GM08714 (cell line): ENCODE results near the gene FAM227B.
"Not testable (repeated sequence)": the region's sequence is repeated elsewhere in the genome, so short reads cannot be mapped to it uniquely, and the experiment has no call there.

Experiments used
- H3K4me3 ChIP-seq: fragments of 200-500 bp; sonication (Bioruptor generic); 2 replicates; pipeline ENCODE4 v1.5.1; 2014; ENCODE audit warnings: mild to moderate bottlenecking, low read length, inconsistent platforms
- ZNF274 ChIP-seq: IDR thresholded peaks from 2 replicates; pipeline ENCODE4 v1.6.1; 2012; ENCODE audit warnings: mild to moderate bottlenecking, low read depth, low read length

Gene FAM227B

DNA sequence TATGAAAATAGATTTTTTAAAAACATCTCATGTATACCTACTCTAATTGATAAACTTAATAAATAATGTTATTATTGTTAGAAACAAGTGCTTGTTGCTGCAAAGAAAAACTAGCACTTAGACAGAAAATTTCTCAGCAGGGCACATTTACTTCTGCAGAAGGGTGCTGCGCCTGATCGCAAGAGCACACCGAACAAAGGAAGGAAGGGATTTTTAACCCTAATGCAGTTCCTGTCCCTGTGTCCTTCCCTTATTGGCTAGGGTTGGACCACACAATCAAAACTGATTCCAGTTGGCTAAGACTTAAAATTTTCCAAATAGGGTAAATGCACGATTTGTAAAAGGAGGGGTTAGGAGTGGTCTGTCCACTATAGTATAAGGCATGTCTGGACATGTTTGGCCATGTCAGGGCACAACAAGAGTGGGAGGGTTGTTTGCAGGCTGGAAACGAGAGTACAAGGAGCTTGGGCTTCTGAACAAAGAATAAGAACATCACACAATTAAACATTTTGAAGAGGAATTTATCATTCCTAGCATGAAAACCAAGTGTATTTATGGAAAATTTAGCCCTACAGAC is 4.9 kb upstream of the FAM227B start:
- no peak overlapping the region for H3K4me3 ChIP-seq
- TF ChIP-seq ZNF274, result no peak

DNA sequence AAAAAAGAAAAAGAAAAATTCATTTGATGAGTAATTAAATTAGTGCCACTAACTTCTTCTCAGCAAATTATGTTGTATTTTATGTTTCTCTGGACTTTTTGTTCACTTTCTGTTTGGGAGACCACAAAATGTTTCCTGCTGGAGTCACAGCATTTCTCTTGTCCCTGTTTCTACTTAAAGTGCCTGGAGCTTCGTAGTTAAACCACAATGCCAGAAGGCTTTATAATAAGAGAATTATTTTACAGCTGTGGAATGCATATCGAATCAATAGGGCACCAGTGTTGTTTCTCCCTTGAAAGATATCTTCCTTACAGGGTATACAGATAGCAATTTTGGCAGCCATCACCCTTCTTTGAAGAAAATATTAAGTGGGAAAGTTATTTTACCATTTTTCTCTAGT is 3.4 kb upstream of the FAM227B start:
- no peak overlapping the region for H3K4me3 ChIP-seq
- no peak for TF ChIP-seq ZNF274

DNA sequence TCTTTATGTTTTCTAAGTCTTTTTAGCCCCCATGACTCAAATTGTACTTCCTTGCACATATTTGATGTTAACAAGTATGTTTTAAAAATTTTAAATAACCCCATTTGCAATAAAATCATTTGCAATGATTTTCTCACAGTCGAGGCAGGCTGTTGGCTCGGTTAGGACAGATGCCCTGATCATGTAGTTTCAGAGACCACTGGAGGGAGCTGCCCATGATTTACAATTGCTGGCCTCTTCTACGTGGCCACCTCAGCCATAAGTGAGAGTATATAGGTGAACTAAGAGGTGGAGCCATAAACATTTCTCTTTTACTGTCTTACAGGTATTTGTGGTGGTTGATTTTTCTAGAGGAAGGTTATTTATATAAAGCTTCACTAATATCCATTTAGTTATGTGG is 1.9 kb upstream of the FAM227B start:
- TF ChIP-seq ZNF274, result no peak
- H3K4me3 ChIP-seq, result no peak overlapping the region

DNA sequence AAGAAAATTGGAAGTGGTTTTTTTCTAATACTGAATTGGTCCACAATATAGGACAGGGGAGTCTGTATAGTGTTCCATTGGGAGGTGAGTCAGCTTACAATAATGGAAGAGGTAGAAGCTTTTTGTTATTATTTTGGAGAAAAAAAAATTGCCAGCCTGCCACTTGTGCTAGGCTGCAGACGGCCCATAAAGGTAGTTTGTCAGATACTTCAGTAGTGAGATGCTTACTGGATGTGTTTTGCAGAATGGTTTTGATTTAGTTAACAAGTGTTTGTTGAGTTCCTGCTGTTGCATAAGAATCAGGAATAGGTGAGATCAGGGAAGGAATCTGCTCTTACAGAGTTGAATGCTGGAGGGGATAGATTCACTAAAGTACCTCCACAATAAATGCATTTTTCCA is 1.3 kb upstream of the FAM227B start:
- TF ChIP-seq ZNF274, result no peak
- H3K4me3 ChIP-seq, result peak overlapping the region; percentile 98; the same call in 1 of the 2 replicates

DNA sequence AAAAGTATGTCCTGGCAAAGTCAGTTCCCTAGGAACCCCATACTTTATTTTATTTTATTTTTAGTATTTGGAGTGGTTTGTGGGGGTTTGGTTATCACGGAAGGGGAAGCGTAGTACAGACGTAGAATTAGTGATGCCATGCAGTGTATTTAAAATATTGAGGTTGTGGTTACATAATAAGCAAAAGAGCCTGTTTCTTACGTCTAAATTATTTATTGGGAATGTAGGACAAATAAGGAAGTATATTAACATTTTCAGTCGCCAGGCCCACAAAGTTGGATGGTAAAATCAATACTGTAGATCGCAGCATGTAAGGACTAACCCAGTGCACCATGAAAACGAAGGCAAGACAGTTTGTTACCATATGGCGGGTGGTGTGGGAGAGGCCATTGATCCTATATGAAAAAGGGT is 788 bp upstream of the FAM227B start:
- TF ChIP-seq ZNF274, result no peak
- H3K4me3 ChIP-seq, result peak overlapping the region; percentile 98

DNA sequence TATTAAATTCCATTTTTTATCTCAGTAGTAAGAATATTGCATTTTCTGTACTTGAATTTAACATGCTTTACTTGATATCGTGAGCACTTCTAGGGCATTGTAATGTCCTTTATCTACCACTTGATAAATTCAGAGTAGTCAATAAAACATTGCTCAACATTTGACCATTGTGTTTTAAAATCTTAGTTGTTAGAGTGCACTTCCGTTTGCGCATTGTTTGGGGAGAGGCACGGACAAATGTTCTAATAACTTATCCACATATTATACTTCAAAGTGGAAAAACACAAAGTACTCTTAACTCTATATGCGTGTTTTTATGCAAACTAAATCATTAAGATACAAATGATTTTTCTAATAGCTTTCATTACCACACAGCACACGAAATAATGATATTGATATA is 419 bp downstream of the FAM227B start:
- peak overlapping the region; percentile 73 for H3K4me3 ChIP-seq
- TF ChIP-seq ZNF274, result no peak

DNA sequence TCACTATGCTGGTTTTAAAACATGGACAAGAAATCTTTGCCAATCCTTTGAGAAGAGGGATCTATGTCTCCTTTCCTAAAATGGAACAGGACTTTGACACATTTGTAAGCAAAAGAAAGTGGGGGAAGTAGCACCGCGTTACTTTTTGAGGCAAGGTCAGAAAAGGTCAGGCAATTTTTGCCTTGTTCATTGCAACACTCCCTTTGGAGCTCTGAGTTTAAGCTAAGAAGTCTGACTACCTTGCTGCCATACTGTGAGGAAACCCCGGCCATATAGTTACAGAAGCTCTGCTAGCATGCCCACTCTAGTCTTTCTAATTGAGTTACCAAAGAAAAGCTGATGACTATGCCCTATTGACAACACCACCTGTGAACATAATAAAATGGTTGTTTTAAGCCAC is 1.4 kb downstream of the FAM227B start:
- H3K4me3 ChIP-seq, result no peak overlapping the region
- TF ChIP-seq ZNF274, result no peak

DNA sequence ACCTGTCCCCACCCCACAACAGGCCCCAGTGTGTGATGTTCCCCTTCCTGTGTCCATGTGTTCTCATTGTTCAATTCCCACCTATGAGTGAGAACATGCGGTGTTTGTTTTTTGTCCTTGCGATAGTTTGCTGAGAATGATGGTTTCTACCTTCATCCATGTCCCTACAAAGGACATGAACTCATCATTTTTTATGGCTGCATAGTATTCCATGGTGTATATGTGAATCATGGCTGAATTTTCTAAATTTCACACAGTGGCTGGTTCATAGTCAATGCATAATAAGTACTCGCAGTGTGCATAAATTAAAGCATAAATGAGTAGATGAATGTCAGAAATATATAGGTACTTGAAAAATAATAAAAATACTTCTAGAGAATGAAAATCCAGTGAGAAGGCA is 8.4 kb downstream of the FAM227B start:
- H3K4me3 ChIP-seq, result not testable (repeated sequence)

DNA sequence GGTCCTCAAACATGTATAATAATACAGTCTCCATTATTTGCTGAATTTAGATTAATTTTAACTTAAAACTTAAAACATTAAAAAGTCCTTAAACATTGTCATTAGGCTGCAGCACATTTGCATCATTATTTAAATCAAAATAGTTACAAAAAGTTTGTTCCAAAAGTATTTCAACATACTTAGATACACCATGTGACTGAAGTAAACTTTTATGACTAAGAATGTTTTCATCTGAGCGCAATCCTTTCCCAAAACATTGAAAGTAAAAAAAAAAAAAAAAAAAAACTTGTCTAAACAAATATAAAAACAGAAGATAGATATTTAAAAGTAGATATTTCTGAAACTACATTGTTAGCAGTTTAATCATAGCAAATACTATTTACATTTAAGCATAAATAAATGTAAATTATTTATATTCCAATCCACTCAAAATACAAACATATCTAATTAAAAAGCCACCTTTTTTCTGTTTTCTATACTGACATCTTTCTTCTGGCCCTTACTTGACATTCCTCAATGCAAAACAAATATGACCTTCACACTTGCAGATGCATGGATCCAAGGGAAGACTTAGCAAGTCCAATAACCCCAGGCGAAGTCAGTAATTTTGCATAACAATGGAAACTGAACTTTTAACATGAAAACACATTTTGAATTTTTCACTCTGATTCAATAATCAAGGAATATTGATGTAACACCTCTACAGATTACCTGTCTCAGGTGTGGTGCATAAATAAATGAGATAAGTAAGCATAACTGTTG is 10.3 kb downstream of the FAM227B start:
- H3K4me3 ChIP-seq, result no peak overlapping the region
- no peak for TF ChIP-seq ZNF274

DNA sequence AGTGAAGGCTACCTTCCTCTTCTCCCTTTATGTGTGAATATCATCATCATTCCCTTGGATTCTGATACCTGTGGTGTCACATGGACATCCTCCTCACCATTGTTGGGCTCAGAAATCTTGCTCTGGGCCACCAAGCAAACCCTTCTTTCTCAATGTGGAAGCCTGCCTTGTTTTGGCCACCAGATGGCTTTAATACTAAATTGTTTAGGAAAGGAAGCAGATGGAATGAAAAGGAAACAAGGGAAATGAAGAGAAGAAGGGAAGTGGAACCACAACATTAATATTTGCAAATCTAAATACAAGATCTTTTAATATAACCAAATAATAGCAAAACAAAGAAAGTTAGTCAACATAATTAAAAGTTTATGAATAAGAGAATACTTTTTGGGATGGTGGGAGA is 14.0 kb downstream of the FAM227B start:
- no peak overlapping the region for H3K4me3 ChIP-seq
- TF ChIP-seq ZNF274, result no peak

DNA sequence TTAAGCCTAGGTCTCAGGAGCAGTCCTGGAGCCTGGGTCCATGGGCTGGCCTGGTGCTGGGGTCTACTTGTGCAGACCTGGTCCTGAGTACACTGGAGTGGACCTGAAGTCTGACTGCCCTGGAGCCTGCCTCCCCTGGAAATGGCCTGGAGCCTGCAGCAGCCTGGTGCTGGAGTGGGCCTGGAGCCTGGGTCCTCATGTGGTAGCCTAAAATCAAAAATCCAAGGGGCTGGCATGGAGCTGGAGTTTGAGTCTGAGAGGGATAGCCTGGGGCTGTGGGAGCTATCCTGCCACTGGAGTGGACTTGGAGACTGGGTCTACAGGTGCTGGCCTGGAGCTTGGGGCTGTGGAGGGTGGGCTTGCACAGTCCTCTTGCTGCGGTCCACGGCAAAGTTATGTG is 15.0 kb downstream of the FAM227B start:
- H3K4me3 ChIP-seq, result no peak overlapping the region
- no peak for TF ChIP-seq ZNF274

DNA sequence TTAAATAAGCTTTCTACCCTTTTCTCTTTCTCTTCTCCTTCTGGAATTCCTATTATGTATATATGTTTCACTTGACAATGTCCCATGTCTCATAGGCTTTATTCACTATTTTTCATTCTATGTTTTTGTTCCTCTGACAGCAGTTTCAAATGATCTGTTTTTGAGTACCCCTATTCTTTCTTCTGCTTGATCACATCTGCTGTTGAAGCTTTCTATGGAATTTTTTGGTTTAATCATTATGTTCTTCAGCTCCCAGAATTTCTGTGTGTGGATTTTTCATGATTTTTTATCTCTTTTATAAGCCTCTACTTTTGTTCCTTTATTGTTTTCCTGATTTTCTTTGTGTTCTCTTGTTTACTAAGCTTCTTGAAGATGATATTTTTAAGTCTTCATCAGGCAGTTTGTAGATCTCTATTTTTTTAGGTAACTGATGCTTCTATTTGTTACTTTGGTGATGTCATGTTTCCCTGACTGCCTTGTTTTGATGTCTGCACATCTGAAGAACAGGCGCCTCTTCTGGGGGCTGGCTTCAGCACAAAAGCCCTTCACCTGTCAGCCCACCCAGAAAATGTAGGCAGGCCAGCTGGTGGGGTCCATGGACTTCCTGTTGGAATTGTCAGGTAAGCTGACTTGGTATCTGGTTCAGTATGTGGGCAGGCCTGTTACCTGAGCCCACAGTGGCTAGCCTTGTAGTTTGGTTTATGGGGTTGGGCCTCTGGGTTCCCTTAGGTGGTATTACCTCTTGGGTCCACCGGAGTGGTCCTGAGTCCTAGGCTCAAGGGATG is 15.8 kb downstream of the FAM227B start:
- TF ChIP-seq ZNF274, result no peak
- no peak overlapping the region for H3K4me3 ChIP-seq

DNA sequence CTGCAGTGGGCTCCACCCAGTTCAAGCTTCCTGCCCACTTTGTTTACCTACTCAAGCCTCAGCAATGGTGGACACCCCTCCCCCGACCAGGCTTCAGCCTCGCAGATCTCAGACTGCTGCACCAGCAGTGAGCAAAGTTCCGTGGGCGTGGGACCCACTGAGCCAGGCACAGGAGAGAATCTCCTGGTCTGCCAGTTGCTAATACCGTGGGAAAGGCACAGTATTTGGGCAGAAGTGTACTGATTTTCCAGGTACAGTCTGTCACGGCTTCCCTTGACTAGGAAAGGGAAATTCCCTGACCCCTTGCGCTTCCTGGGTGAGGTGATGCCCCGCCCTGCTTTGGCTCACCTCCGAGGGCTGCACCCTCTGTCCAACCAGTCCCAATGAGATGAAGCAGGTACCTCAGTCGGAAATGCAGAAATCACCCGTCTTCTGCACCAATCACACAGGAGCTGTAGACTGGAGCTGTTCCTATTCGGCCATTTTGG is 27.7 kb downstream of the FAM227B start:
- H3K4me3 ChIP-seq, result not testable (repeated sequence)

DNA sequence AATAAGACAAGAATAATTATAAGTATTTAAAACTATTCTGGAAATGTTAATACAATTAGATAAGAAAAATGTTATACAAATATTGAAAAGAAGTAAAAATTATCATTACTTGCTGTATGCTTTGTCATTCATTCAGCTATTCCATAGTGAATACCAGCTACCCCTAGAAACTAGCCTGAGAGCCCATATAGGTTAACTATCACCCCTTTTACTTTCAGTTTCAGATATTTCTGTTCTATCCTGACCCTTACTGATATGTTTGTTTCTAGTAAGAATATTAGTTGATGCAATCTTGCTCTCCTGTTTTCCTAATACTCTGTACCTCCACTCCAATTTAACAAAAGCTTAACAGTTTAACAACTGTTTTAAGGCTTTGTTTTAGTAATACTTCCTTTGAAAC is 31.6 kb downstream of the FAM227B start:
- TF ChIP-seq ZNF274, result no peak
- H3K4me3 ChIP-seq, result no peak overlapping the region

DNA sequence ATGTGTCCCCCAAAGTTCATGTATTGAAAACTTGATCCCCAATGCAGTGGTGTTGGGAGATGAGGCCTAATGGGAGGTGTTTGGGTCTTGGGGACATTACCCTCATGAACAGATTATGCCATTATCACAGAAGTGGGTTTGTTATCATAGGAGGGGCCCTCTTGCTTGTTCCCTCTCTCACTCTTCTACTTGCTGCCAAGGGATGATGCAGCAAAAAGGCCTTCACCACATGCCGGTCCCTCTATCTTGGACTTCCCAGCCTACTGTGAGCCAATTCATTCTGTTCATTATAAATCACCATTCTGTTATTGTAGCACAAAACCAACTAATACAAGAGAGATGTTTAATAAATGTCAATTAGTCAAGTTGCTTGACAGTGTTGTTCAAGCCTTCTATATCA is 47.2 kb downstream of the FAM227B start:
- TF ChIP-seq ZNF274, result no peak
- H3K4me3 ChIP-seq, result no peak overlapping the region

DNA sequence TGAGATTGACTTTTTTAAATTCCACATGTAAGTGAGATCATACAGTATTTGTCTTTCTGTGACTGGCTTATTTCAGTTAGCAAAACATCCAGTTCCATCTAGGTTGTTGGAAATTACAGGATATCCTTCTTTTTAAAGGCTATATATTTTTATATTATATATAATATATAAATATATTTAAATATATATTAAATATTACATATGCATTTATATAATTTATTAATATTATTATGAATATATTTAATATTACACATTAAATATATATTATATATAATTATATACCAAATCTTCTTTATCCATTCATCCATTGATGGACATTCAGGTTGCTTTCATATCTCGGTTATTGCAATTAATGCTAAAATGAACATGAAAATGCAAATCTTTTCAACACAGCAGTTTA is 49.9 kb downstream of the FAM227B start:
- TF ChIP-seq ZNF274, result no peak
- H3K4me3 ChIP-seq, result no peak overlapping the region
